OCI-LY3 (cell line): ENCODE measurements around the gene R3HDM2.

Experiments
- H2AFZ ChIP-seq: fragments of 200-600, 300-600 bp; shearing (Covaris generic); 2 replicates; pipeline ENCODE4 v1.6.0; 2014; ENCODE audit warnings: antibody characterized with exemption, low read depth, low read length
- H3K27ac ChIP-seq: fragments of 200-600, 300-600 bp; sonication (generic); 2 replicates; pipeline ENCODE4 v1.5.1; 2014; ENCODE audit warnings: mild to moderate bottlenecking, low read length, moderate library complexity, mixed read lengths
- H3K27me3 ChIP-seq: fragments of 200-600, 300-600 bp; sonication (generic); 2 replicates; pipeline ENCODE4 v1.6.1; 2014; ENCODE audit warnings: low read depth, low read length, mixed read lengths
- H3K36me3 ChIP-seq: fragments of 200-600, 300-600 bp; sonication (generic); replicated peaks from 2 replicates; pipeline ENCODE3; 2014; ENCODE audit warnings: low read depth, low read length, mixed read lengths
- H3K4me1 ChIP-seq: fragments of 300-600, 200-600 bp; sonication (generic); 2 replicates; pipeline ENCODE4 v1.6.1; 2014; ENCODE audit warnings: low read length, mixed read lengths
- H3K4me2 ChIP-seq: fragments of 200-600, 300-600 bp; sonication (generic); 2 replicates; pipeline ENCODE4 v1.6.1; 2014; ENCODE audit warnings: low read length, mixed read lengths
- H3K4me3 ChIP-seq: fragments of 300-600, 200-600 bp; sonication (generic); 2 replicates; pipeline ENCODE4 v1.5.1; 2014; ENCODE audit warnings: antibody characterized with exemption, mild to moderate bottlenecking, low read length, moderate library complexity
- H3K79me2 ChIP-seq: fragments of 300-600, 200-600 bp; shearing (Covaris generic); 2 replicates; pipeline ENCODE4 v1.6.1; 2014; ENCODE audit warnings: mild to moderate bottlenecking, low read length, mixed read lengths
- H3K9ac ChIP-seq: fragments of 300-600, 200-600 bp; shearing (Covaris generic); 2 replicates; pipeline ENCODE4 v1.6.0; 2014; ENCODE audit warnings: mild to moderate bottlenecking, low read length, moderate library complexity
- H3K9me3 ChIP-seq: fragments of 200-600, 300-600 bp; shearing (Covaris generic); 2 replicates; pipeline ENCODE4 v1.6.1; 2014; ENCODE audit warnings: low read length, mixed read lengths; ENCODE audit not compliant: insufficient read depth
- H4K20me1 ChIP-seq: fragments of 200-600, 300-600 bp; sonication (generic); 2 replicates; pipeline ENCODE4 v1.6.1; 2016; ENCODE audit warnings: low read length, mixed read lengths; ENCODE audit not compliant: insufficient read depth
- EZH2phosphoT487 ChIP-seq: fragments of 200-600 bp; shearing (Covaris generic); IDR thresholded peaks from 2 replicates; pipeline ENCODE4 v1.6.1; 2018; ENCODE audit warnings: antibody characterized with exemption, mixed run types, low read depth
- TF ChIP-seq, protein P1 (sequence below): fragments of 200-600, 300-600 bp; sonication (generic); IDR thresholded peaks from 2 replicates; pipeline ENCODE4 v1.5.1; 2014; ENCODE audit warnings: antibody characterized with exemption, low read length, low read depth

Gene R3HDM2

DNA sequence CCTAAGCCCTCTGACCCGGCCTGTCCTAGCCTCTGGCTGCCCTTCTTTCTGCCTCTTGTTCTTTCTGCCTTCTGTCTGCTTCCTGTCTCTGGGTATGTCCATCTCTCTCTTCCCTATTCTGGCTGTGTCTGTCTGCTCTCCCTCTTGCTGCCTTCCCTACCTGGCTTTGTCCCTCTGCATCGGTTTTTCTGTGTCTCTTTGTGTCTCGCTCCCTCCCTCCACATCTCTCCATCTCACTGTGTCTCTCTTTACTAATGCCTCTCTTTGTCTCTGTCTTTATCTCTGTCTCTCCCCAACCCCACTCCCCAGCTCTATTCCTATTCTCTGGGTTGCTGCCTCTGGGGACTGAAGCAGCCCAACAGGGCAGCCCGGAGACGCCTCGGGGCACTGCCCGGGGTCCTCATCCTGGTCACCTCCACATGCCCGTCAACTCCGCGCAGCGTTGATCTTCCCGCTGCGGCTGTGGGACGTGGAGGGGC, 191.2 kb downstream of the R3HDM2 start:
- no peak for TF ChIP-seq EZH2phosphoT487
- TF ChIP-seq, protein P1, sequence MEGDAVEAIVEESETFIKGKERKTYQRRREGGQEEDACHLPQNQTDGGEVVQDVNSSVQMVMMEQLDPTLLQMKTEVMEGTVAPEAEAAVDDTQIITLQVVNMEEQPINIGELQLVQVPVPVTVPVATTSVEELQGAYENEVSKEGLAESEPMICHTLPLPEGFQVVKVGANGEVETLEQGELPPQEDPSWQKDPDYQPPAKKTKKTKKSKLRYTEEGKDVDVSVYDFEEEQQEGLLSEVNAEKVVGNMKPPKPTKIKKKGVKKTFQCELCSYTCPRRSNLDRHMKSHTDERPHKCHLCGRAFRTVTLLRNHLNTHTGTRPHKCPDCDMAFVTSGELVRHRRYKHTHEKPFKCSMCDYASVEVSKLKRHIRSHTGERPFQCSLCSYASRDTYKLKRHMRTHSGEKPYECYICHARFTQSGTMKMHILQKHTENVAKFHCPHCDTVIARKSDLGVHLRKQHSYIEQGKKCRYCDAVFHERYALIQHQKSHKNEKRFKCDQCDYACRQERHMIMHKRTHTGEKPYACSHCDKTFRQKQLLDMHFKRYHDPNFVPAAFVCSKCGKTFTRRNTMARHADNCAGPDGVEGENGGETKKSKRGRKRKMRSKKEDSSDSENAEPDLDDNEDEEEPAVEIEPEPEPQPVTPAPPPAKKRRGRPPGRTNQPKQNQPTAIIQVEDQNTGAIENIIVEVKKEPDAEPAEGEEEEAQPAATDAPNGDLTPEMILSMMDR, result no peak
- H3K9ac ChIP-seq, result peak overlapping the region; percentile 88

GRCh38 chr12:57238854-57239554, 191.8 kb downstream of the R3HDM2 start:
- peaks cover 8% of the 10 kb centered on the region for H3K36me3 ChIP-seq
- H3K4me2 ChIP-seq, result peak overlapping the region; percentile 100
- H4K20me1 ChIP-seq, result peaks cover 2% of the 10 kb centered on the region; the same call in 1 of the 2 replicates
- H3K79me2 ChIP-seq, result no peaks in the 10 kb centered on the region
- peaks cover 29% of the 10 kb centered on the region for H3K27me3 ChIP-seq
- H3K4me1 ChIP-seq, result peaks cover 35% of the 10 kb centered on the region
- peak overlapping the region; percentile 46; the same call in 1 of the 2 replicates for H3K27ac ChIP-seq
- H2AFZ ChIP-seq, result peak overlapping the region; percentile 62; the same call in 1 of the 2 replicates
- peak overlapping the region; percentile 91 for H3K4me3 ChIP-seq
- TF ChIP-seq EZH2phosphoT487, result no peak
- TF ChIP-seq, protein P1, result peak; percentile 100
- H3K9me3 ChIP-seq, result no peaks in the 10 kb centered on the region
- H3K9ac ChIP-seq, result peak overlapping the region; percentile 88

More for the DNA sequence above, 191.2 kb downstream of the R3HDM2 start:
- H3K36me3 ChIP-seq, result peaks cover 2% of the 10 kb centered on the region
- H3K27ac ChIP-seq, result peak overlapping the region; percentile 46
- peak overlapping the region; percentile 100 for H3K4me2 ChIP-seq
- no peaks in the 10 kb centered on the region for H3K9me3 ChIP-seq
- H4K20me1 ChIP-seq, result peaks cover 2% of the 10 kb centered on the region; the same call in 1 of the 2 replicates
- H3K4me3 ChIP-seq, result peak overlapping the region; percentile 91
- peaks cover 35% of the 10 kb centered on the region for H3K4me1 ChIP-seq
- 0 out of 2 replicates have a peak overlapping the region, but pooled peaks have one; percentile 47 for H2AFZ ChIP-seq
- no peaks in the 10 kb centered on the region for H3K79me2 ChIP-seq
- H3K27me3 ChIP-seq, result peaks cover 30% of the 10 kb centered on the region

- Histone ChIP-seq H3K4me1 (peaks cover 31% of the 10 kb centered on the region), H2AFZ (peak overlapping the region; percentile 62; the same call in 1 of the 2 replicates), H3K27me3 (peaks cover 27% of the 10 kb centered on the region)
Measured at GRCh38 chr12:57237932-57238853, 192.7 kb downstream of the R3HDM2 start.

More at GRCh38 chr12:57237932-57238853, 192.7 kb downstream of the R3HDM2 start:
- Histone ChIP-seq H3K27ac (no peak overlapping the region), H3K4me2 (peak overlapping the region; percentile 100), H4K20me1 (peaks cover 2% of the 10 kb centered on the region; the same call in 1 of the 2 replicates), H3K79me2 (no peaks in the 10 kb centered on the region), H3K9me3 (no peaks in the 10 kb centered on the region), H3K4me3 (peak overlapping the region; percentile 91), H3K9ac (peak overlapping the region; percentile 59), H3K36me3 (peaks cover 16% of the 10 kb centered on the region)
- TF ChIP-seq, protein P1, result no peak
- TF ChIP-seq EZH2phosphoT487, result no peak
